ENCODE measurements around the gene CTSC.

DNA sequence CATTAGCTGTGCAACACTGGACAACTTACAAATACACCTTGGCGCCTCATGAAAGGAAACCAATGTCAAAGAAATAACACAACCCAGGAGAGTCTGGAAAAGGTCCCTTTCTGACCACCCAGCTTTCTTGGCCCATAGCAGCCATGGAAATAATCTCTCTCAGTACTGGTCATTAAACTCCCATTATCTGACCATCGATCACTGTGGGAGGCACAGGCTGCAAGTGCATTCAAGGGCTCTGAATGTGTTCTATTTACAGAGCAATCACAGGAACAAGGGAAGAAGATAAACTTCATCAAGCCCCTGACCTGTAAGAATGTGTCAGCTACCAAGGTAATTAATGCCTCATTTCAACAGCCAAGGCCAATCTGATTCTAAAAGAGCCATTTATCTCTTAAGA is 40.1 kb downstream of the CTSC start:
- TF ChIP-seq POLR2AphosphoS5 (IDR thresholded peaks at IDR 0.05; ENCODE audit: borderline replicate concordance, low read depth, low read length) (no peak), FOXP2 (optimal IDR thresholded peaks at IDR 0.05; ENCODE audit: control extremely low read depth, extremely low read length, insufficient read depth) (no peak), EZH2 (IDR thresholded peaks at IDR 0.05) (no peak)
